ENCODE data around the gene RGL2. TPM values are rescaled to one million over a fixed set of nuclear protein-coding genes. Genes with fewer than 3 reads are reported as not detected.
A peak's percentile ranks its signal among the peaks of the same experiment; 100 is the strongest.
"Not testable (repeated sequence)": the region's sequence is repeated elsewhere in the genome, so short reads cannot be mapped to it uniquely, and the experiment has no call there.

RGL2 gene
- total RNA-seq, 4 donors from 2014 or later: 28.7 to 81.2 (median 41.7) TPM

DNA sequence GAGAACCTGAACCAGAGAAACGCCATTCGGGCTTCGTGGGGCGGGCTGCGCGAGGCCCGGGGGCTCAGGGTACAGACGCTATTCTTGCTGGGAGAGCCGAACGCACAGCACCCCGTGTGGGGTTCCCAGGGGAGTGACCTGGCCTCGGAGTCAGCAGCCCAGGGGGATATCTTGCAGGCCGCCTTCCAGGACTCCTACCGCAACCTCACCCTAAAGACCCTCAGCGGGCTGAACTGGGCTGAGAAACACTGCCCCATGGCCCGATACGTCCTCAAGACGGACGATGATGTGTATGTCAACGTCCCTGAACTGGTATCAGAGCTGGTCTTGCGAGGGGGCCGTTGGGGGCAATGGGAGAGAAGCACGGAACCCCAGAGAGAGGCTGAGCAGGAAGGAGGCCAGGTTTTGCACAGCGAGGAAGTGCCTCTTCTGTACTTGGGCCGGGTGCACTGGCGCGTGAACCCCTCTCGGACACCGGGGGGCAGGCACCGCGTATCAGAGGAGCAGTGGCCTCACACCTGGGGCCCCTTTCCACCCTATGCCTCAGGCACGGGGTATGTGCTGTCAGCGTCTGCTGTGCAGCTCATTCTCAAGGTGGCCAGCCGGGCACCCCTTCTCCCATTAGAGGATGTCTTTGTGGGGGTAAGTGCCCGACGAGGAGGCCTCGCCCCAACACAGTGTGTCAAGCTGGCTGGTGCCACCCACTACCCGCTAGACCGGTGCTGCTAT lies 20.9 kb downstream of the RGL2 start:
- ATAC-seq (ENCODE audit: low FRiP score): peak; percentile 1
- DNase-seq (ENCODE audit: low spot score): no peak
- TF ChIP-seq, protein P1, sequence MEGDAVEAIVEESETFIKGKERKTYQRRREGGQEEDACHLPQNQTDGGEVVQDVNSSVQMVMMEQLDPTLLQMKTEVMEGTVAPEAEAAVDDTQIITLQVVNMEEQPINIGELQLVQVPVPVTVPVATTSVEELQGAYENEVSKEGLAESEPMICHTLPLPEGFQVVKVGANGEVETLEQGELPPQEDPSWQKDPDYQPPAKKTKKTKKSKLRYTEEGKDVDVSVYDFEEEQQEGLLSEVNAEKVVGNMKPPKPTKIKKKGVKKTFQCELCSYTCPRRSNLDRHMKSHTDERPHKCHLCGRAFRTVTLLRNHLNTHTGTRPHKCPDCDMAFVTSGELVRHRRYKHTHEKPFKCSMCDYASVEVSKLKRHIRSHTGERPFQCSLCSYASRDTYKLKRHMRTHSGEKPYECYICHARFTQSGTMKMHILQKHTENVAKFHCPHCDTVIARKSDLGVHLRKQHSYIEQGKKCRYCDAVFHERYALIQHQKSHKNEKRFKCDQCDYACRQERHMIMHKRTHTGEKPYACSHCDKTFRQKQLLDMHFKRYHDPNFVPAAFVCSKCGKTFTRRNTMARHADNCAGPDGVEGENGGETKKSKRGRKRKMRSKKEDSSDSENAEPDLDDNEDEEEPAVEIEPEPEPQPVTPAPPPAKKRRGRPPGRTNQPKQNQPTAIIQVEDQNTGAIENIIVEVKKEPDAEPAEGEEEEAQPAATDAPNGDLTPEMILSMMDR (IDR thresholded peaks at IDR 0.05): no peak

DNA sequence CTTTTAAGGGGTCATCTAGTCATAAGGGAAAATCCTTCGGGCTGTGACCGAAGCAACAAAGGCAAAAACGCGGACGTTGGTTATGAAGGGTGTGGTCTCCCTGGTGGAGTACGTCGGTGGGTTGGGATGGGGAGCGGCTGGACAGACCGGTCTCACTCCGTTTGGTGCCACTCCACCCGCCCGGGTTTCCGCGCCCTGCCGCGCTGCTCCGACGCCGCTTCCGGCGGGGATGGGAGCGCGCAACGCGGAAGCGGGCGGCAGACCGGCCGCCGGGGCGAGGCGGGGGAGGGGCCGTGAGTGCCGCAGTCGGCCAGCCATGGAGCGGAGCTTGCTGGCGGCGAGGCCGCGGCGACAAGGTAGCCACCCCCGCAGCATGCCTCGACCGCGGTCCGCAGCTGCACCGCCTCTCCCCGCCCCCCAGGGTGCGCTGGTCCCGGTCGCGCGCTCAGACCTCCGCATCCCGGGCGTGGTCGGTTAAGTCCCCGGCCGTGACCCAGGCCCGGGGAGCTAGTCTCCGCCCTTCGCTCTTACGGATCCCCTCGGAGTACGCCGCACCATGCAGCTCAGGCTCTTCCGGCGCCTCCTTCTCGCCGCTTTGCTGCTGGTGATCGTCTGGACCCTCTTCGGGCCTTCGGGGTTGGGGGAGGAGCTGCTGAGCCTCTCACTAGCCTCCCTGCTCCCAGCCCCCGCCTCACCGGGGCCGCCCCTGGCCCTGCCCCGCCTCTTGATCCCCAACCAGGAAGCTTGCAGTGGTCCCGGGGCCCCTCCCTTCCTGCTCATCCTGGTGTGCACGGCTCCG lies 21.7 kb downstream of the RGL2 start, which contains the start of gene B3GALT4:
Gene B3GALT4 (plus strand): TSS at position 260 of the 799 bp plus-strand sequence. CDS start 297 bp downstream, at position 557.
- TF ChIP-seq, protein P1 (IDR thresholded peaks at IDR 0.05): no peak
- peak; percentile 69 for ATAC-seq (ENCODE audit: low FRiP score)
- no peak for DNase-seq (ENCODE audit: low spot score)

DNA sequence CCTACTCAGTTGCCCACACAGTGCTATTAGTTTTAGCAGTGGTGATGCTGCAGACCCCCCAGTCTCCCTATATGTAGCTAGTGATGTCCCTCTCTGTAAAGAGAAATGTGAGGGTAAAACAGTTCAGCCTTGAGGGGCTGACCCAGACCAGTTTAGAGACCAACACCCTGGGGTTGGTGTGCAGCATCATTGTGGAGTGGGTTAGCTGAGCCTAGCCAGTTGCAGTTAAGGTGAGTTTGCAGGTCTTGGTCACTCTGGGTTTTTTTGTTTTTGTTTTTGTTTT lies 22.2 kb downstream of the RGL2 start:
- DNase-seq (ENCODE audit: low spot score): no peak
- TF ChIP-seq, protein P1 (IDR thresholded peaks at IDR 0.05): no peak
- ATAC-seq (ENCODE audit: low FRiP score): no peak

DNA sequence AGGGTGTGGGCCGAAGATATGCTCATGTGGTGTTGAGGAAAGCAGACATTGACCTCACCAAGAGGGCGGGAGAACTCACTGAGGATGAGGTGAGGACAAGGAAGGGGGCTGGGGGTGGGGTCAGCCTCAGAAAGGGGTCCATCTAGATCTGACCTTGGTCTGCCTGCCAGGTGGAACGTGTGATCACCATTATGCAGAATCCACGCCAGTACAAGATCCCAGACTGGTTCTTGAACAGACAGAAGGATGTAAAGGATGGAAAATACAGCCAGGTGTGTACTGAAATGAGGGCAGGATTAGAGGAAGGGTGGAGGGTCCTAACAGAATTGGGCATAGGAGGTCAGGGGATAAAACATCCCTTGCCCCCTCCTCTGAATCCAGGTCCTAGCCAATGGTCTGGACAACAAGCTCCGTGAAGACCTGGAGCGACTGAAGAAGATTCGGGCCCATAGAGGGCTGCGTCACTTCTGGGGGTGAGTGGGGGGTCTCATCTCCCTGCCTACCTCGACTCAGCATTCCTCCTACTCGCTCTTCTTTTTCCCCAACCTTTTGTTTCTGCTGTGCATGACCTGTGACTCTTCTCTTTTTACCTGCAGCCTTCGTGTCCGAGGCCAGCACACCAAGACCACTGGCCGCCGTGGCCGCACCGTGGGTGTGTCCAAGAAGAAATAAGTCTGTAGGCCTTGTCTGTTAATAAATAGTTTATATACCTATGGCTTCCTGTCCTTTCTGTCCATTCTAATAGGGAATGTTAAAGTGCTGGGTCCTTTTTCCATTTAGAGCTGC lies 22.8 kb downstream of the RGL2 start:
- ATAC-seq (ENCODE audit: low FRiP score); DNase-seq (ENCODE audit: low spot score): not testable (repeated sequence)

DNA sequence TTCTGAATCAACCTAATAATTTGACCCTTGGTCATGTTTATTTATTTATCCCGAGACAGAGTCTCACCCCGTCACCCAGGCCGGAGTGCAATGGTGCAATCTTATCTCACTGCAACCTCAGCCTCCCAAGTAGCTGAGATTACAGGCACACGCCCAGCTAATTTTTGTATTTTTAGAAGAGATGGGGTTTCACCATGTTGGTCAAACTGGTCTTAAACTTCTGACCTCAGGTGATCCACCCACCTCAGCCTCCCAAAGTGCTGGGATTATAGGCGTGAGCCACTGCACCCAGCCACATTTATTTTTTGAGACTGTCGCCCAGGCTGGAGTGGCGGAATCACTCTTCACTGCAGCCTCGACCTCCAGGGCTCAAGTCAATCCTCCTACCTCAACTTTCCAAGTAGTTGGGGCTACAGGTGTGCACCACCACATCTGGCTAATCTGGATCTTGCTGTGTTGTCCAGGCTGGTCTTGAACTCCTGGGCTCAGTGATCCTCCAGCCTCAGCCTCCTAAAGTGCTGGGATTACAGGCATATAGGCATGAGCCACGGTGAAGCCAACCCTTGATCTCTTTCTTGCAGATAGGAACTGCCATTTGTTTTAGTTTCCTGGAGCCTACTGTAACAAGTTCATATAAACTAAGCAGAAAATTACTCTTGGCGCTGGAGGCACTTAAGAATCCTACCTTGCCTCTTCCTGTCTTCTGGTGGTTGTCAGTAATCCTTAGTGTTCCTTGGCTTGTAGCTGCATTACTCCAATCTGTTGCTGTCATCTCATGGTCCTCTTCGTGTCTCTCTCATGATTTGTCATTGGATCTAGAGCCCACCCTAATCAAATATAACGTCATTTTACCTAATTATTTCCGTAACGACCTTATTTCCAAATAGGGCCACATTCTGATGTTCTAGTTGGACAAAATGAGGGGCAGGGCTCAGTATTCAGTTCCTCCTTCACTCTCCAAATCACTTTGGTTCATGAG lies 24.5 kb downstream of the RGL2 start:
- DNase-seq (ENCODE audit: low spot score): no peak
- ATAC-seq (ENCODE audit: low FRiP score): no peak
- TF ChIP-seq, protein P1 (IDR thresholded peaks at IDR 0.05): no peak

DNA sequence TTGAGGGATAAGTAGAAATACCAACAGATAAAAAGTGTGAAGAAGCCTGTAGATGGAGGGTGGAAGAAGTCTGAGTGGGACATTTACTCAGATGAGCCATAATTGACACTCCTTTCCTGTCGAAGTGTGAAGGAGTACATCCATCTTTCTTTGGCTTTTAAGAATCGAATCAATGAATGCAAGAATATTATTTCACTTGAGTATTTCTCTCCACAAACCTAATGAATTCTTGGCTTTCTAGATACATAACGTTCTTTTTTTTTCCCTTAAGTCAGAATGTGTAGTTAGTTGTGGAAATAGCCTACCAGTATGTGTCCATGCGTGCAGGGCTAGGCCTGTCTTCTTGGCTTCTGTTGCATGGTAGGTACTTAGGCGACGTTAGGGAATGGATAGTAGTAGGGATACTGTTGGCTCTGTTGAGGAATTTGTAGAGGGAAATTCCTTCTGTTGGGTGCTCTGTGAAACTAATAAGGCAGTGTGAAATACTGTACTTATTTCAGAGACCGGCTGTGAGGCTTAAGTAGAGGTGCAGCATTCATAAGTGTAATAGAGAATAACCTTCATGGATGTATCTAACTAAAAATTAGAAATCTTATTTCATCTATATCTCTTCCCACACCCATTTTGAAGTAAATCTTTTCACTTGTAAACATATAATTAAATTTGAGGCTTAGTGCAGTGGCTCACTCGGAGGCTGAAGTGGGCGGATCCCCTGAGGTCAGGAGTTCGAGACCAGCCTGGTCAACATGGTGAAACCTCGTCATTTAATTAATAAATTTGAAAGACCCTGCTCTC lies 25.4 kb downstream of the RGL2 start:
- ATAC-seq (ENCODE audit: low FRiP score) (no peak), DNase-seq (ENCODE audit: low spot score) (no peak)
- TF ChIP-seq, protein P1 (IDR thresholded peaks at IDR 0.05): no peak

Measured in omental fat pad (tissue), 4 donors.